Measurements from ENCODE around the gene MICA.

DNA sequence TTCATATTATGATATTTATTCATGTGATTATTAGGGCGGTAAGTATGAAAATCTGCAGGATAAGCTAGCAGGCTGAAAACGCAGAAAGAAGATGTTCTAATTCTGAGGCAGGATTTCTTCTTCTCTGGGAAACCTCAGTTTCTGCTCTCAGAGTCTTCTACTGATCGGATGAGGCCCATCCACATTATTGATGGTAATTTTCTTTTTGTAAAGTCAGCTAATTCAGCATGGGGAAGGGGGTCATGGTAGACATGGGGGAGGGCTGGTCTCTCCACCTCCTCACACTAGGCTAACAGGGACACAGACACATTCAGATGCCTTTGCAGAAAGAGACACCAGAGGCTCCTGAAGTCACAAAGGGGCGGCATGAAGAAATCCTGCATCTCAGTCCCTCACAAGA lies 21.7 kb upstream of the MICA start:
- TF ChIP-seq TAF1 (IDR thresholded peaks at IDR 0.05; ENCODE audit: borderline replicate concordance, insufficient read depth, low read length) (no peak), SIN3A (IDR thresholded peaks at IDR 0.05; ENCODE audit: borderline replicate concordance, insufficient read depth, low read length) (no peak)

Measured in PFSK-1 (cell line).